Neuronal stem cell (in vitro differentiated cells): Measurements from ENCODE around the gene INTS7.

ENCODE experiments used
- DNase-seq: peaks from one replicate; pipeline ENCODE4 v3.0.0-alpha.2; 2013; ENCODE audit warnings: low spot score
- H2AFZ ChIP-seq: one replicate; pipeline ENCODE4 v1.6.1; 2013; ENCODE audit warnings: mild to moderate bottlenecking, low read length, inconsistent platforms
- H2AK5ac ChIP-seq: 2 replicates; pipeline ENCODE4 v1.6.1; 2013; ENCODE audit warnings: low read depth, mild to moderate bottlenecking, inconsistent platforms, low read length, moderate library complexity, mixed read lengths
- H2BK120ac ChIP-seq: 2 replicates; pipeline ENCODE4 v1.6.1; 2013; ENCODE audit warnings: low read depth, mild to moderate bottlenecking, inconsistent platforms, low read length, moderate library complexity, mixed read lengths
- H2BK12ac ChIP-seq: one replicate; pipeline ENCODE4 v1.6.1; 2013; ENCODE audit warnings: low read length, inconsistent platforms
- H2BK15ac ChIP-seq: 2 replicates; pipeline ENCODE4 v1.6.1; 2013; ENCODE audit warnings: mild to moderate bottlenecking, low read length, inconsistent platforms, mixed read lengths
- H2BK5ac ChIP-seq: one replicate; pipeline ENCODE4 v1.6.1; 2013; ENCODE audit warnings: inconsistent platforms, mild to moderate bottlenecking, low read length, moderate library complexity
- H3K14ac ChIP-seq: one replicate; pipeline ENCODE4 v1.6.1; 2013; ENCODE audit warnings: low read length, inconsistent platforms
- H3K18ac ChIP-seq: 2 replicates; pipeline ENCODE4 v1.6.1; 2013; ENCODE audit warnings: low read length, inconsistent platforms
- H3K23ac ChIP-seq: 2 replicates; pipeline ENCODE4 v1.6.1; 2013; ENCODE audit warnings: low read depth, mild to moderate bottlenecking, mixed read lengths, low read length, inconsistent platforms; ENCODE audit not compliant: poor library complexity
- H3K27ac ChIP-seq: replicated peaks from 3 replicates; pipeline ENCODE4 v1.5.1; 2013; ENCODE audit warnings: low read length, inconsistent platforms
- H3K27me3 ChIP-seq, 3 experiments: 2 replicates each; pipeline ENCODE4 v1.6.1; 2013; ENCODE audit warnings: low read length in 3 of 3, mild to moderate bottlenecking in 2 of 3, inconsistent platforms in 1 of 3, low read depth in 1 of 3, mixed read lengths in 1 of 3, moderate library complexity in 1 of 3; ENCODE audit not compliant: control insufficient read depth in 3 of 3, insufficient read depth in 3 of 3
- H3K36me3 ChIP-seq, 2 donors: replicated peaks in 1 of 2; 2 replicates each; pipeline ENCODE4 v1.6.1; 2013; ENCODE audit warnings: low read length in 2 of 2; ENCODE audit not compliant: control insufficient read depth in 2 of 2, insufficient read depth in 2 of 2
- H3K4ac ChIP-seq: 2 replicates; pipeline ENCODE4 v1.6.1; 2013; ENCODE audit warnings: inconsistent platforms, mild to moderate bottlenecking, low read length, moderate library complexity
- H3K4me1 ChIP-seq, 2 donors: 1 replicate in 1 of 2; 2 replicates in 1 of 2; pipeline ENCODE4 v1.6.1; 2013; ENCODE audit warnings: low read length in 2 of 2, low read depth in 1 of 2; ENCODE audit not compliant: control insufficient read depth in 2 of 2, insufficient read depth in 1 of 2
- H3K4me2 ChIP-seq: one replicate; pipeline ENCODE4 v1.6.1; 2013; ENCODE audit warnings: mild to moderate bottlenecking, low read length, inconsistent platforms; ENCODE audit not compliant: insufficient read depth, poor library complexity, severe bottlenecking
- H3K4me3 ChIP-seq, 2 donors: 2 replicates each; pipeline ENCODE4 v1.5.1; 2013; ENCODE audit warnings: low read length in 2 of 2, mild to moderate bottlenecking in 2 of 2, inconsistent platforms in 1 of 2, moderate library complexity in 1 of 2
- H3K79me1 ChIP-seq: one replicate; pipeline ENCODE4 v1.6.1; 2013; ENCODE audit warnings: low read depth, mild to moderate bottlenecking, inconsistent platforms, low read length, moderate library complexity
- H3K9ac ChIP-seq: one replicate; pipeline ENCODE4 v1.6.1; 2013; ENCODE audit warnings: mild to moderate bottlenecking, low read depth, low read length, inconsistent platforms; ENCODE audit not compliant: poor library complexity
- H3K9me3 ChIP-seq, 2 donors: replicated peaks in 1 of 2; 2 replicates each; pipeline versions ENCODE3 to v1.6.1; 2013; ENCODE audit warnings: low read length in 2 of 2, mild to moderate bottlenecking in 2 of 2, inconsistent platforms in 1 of 2, low read depth in 1 of 2, mixed read lengths in 1 of 2, moderate library complexity in 1 of 2; ENCODE audit not compliant: control insufficient read depth in 2 of 2, insufficient read depth in 1 of 2
- H4K8ac ChIP-seq: one replicate; pipeline ENCODE4 v1.6.1; 2013; ENCODE audit warnings: low read depth, mild to moderate bottlenecking, inconsistent platforms, low read length, moderate library complexity
- H4K91ac ChIP-seq: one replicate; pipeline ENCODE4 v1.6.1; 2013; ENCODE audit warnings: low read length, low read depth, mild to moderate bottlenecking, inconsistent platforms; ENCODE audit not compliant: poor library complexity
- WGBS, 2 donors: extraction: QIAGEN DNeasy Blood & Tissue Kit; methylation state at CpG; one replicate each; pipeline ENCODE4 v1.1.7; 2013; ENCODE audit warnings: missing lambda C conversion rate in 2 of 2, mixed read lengths in 1 of 2; ENCODE audit not compliant: insufficient read length in 2 of 2, insufficient replicate concordance in 1 of 2; ENCODE audit errors: extremely low coverage in 2 of 2; 5-methylcytosine and 5-hydroxymethylcytosine counted together

INTS7 gene

DNA sequence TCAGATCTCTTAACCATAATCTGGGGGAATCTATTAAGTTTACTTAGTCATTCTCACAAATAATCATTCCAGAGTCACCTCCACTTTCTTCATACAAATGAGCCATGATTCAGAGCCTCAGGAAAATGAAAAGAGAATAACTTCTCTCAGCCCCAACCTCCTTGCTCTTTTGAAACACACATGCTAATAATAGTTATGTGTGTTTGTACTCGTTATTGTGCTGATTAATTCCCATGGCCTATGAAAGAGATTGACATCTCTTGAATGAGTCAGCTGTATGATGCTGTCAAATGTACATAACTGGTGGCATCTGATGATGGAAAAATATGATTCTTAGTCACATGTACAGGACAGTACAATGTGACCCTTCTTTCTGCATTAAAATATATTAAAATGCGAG, 41.7 kb upstream of the INTS7 start:
- Histone ChIP-seq H3K9me3 (no peaks in the 10 kb centered on the region), H3K4me1 (no peaks in the 10 kb centered on the region), H3K9ac (no peak overlapping the region), H3K4ac (no peak overlapping the region), H3K4me2 (no peak overlapping the region), H3K23ac (no peak overlapping the region), H2BK15ac (no peak overlapping the region), H2AK5ac (no peak overlapping the region), H3K36me3 (peaks cover 12 to 98% of the 10 kb centered on the region in 2 donors), H4K91ac (no peak overlapping the region), H2BK12ac (no peak overlapping the region), H3K18ac (no peak overlapping the region), H4K8ac (no peak overlapping the region), H3K27me3 (no peaks in the 10 kb centered on the region), H2AFZ (no peak overlapping the region), H3K27ac (no peak overlapping the region), H3K14ac (no peak overlapping the region), H2BK5ac (no peak overlapping the region), H3K4me3 (no peak overlapping the region), H3K79me1 (no peaks in the 10 kb centered on the region), H2BK120ac (no peak overlapping the region)
- no CpG with 5 or more reads among the region's 2 CpGs for WGBS, 2 donors
- no peak for DNase-seq

DNA sequence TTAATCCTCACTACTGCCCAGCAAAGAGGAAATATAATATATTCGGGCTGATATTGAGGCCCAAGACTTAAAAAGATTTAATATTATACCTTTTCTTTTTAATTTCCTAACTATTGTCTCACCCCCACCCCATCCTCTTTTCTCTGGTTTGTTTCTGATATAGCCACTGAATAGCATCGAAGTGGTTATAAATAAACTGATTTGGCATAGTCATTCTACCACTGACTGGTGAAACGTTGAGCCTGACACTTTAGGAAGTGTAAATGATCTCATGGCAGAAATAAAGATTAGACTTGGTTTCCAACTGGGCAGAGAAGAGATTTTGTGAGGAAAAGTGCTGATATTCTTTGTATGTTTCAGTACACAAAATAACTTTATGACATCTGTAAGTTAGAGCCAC, 39.5 kb upstream of the INTS7 start:
- Histone ChIP-seq H3K4me1 (no peaks in the 10 kb centered on the region), H3K18ac (no peak overlapping the region), H3K23ac (no peak overlapping the region), H2BK5ac (no peak overlapping the region), H2AFZ (no peak overlapping the region), H4K91ac (no peak overlapping the region), H3K27me3 (no peaks in the 10 kb centered on the region), H2AK5ac (no peak overlapping the region), H3K9ac (no peak overlapping the region), H3K36me3 (peaks cover 7 to 98% of the 10 kb centered on the region in 2 donors), H3K4me3 (no peak overlapping the region), H3K79me1 (no peaks in the 10 kb centered on the region), H2BK15ac (no peak overlapping the region), H4K8ac (no peak overlapping the region), H3K4ac (no peak overlapping the region), H2BK12ac (no peak overlapping the region), H3K9me3 (no peaks in the 10 kb centered on the region), H2BK120ac (no peak overlapping the region), H3K14ac (no peak overlapping the region), H3K4me2 (no peak overlapping the region), H3K27ac (no peak overlapping the region)
- WGBS, 2 donors: no CpG with 5 or more reads among the region's 3 CpGs
- no peak for DNase-seq

DNA sequence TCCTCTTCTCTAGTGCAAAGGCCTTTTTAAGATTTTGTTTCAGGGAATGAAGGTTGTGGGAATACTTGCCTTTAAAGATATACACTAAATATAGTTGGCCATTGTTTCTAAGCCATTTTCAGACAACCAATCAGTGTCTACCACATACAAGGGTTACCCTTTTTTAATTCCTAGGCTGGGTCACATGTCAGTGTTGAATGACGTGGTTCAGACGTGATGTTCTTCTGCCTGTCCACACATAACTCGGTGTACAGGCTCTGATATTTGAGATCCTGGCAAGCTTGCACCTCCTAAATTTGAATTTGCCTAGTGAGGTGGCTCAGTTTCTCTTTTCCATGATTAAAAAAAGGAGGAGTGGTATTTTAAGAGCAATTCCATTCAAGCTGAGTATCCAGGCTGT, 39.0 kb upstream of the INTS7 start:
- Histone ChIP-seq H3K9ac (no peak overlapping the region), H3K9me3 (no peaks in the 10 kb centered on the region), H3K36me3 (peaks cover 7 to 97% of the 10 kb centered on the region in 2 donors)

DNA sequence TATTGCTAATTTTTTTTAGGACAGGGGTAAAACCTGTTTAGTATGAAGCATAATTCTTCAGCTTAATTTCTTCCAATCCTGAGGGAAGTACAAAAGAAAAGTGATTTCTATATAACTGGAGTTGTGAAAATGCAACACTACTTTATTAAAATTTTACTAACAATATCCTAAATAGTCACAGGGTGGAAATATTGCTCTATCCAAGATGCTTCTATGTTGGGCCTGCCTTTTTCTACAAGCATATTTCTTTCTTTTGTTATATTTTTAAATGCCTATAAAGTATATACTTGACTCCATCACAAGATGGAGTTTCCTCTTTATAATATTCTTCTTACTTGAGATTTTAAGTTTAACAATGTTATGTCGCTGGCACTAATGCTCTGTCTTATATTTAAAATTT, 38.1 kb upstream of the INTS7 start:
- Histone ChIP-seq H2AK5ac (no peak overlapping the region), H2BK5ac (no peak overlapping the region), H3K18ac (no peak overlapping the region), H3K23ac (no peak overlapping the region), H2AFZ (no peak overlapping the region), H3K4ac (no peak overlapping the region), H3K4me1 (no peaks in the 10 kb centered on the region), H3K4me3 (no peak overlapping the region), H4K8ac (no peak overlapping the region), H3K9me3 (no peaks in the 10 kb centered on the region), H4K91ac (no peak overlapping the region), H2BK120ac (no peak overlapping the region), H3K14ac (no peak overlapping the region), H3K27me3 (no peaks in the 10 kb centered on the region), H3K36me3 (peaks cover 7 to 97% of the 10 kb centered on the region in 2 donors), H3K4me2 (no peak overlapping the region), H3K79me1 (no peaks in the 10 kb centered on the region), H3K9ac (no peak overlapping the region), H2BK15ac (no peak overlapping the region), H3K27ac (no peak overlapping the region), H2BK12ac (no peak overlapping the region)
- WGBS, 2 donors: no CpG with 5 or more reads among the region's 1 CpG
- no peak for DNase-seq

More for the DNA sequence above, 39.0 kb upstream of the INTS7 start:
- Histone ChIP-seq H2BK120ac (no peak overlapping the region), H3K4me1 (no peaks in the 10 kb centered on the region), H2AK5ac (no peak overlapping the region), H4K91ac (no peak overlapping the region), H2BK15ac (no peak overlapping the region), H3K23ac (no peak overlapping the region), H3K27ac (no peak overlapping the region), H2BK5ac (no peak overlapping the region), H2AFZ (no peak overlapping the region), H3K27me3 (no peaks in the 10 kb centered on the region), H3K4ac (no peak overlapping the region), H3K14ac (no peak overlapping the region), H3K79me1 (no peaks in the 10 kb centered on the region), H4K8ac (no peak overlapping the region), H3K4me2 (no peak overlapping the region), H3K18ac (no peak overlapping the region), H3K4me3 (no peak overlapping the region), H2BK12ac (no peak overlapping the region)
- no peak for DNase-seq
- no CpG with 5 or more reads among the region's 3 CpGs for WGBS, 2 donors
